Colonic mucosa (tissue), 4 donors: ENCODE measurements around the gene CAMSAP1. TPM values are rescaled to one million over a fixed set of nuclear protein-coding genes. Genes with fewer than 3 reads are reported as not detected.

Source experiments
- DNase-seq: peaks from one replicate; pipeline ENCODE4 v3.0.0-alpha.2; 2020
- H3K27ac ChIP-seq: fragments of 200-600 bp; one replicate; pipeline ENCODE4 v1.8.0; 2021
- H3K27me3 ChIP-seq: fragments of 200-600 bp; one replicate; pipeline ENCODE4 v1.8.0; 2021
- H3K36me3 ChIP-seq: fragments of 200-600 bp; one replicate; pipeline ENCODE4 v1.8.0; 2021
- H3K4me1 ChIP-seq: fragments of 200-600 bp; one replicate; pipeline ENCODE4 v1.8.0; 2021; ENCODE audit warnings: mild to moderate bottlenecking
- H3K4me3 ChIP-seq: fragments of 200-600 bp; one replicate; pipeline ENCODE4 v1.8.0; 2021
- H3K9ac ChIP-seq, 2 donors: one replicate each; pipeline ENCODE4 v1.7.0; 2013; ENCODE audit warnings: control low read depth in 2 of 2, low read depth in 2 of 2, low read length in 2 of 2
- H3K9me3 ChIP-seq: fragments of 200-600 bp; one replicate; pipeline ENCODE4 v1.8.0; 2021
- intact Hi-C: fragments of 100-400 bp; cut with DNase I; formaldehyde crosslinking; loops from one replicate; pipeline ENCODE4 v1.14.1; 2022
- total RNA-seq, 2 donors: library from RNA; stranded (reverse); fragmentation: NEBNext Ultra II Directional in 1 of 2; extraction: Animal tissue kit (Norgen Biotek cat#: 25700) in 1 of 2; gene quantifications; one replicate each; pipeline ENCODE4 v1.2.1, GENCODE V29; 2021
- TF ChIP-seq, protein P1 (sequence below): fragments of 200-600 bp; IDR thresholded peaks from one replicate; pipeline ENCODE4 v1.8.0; 2022; ENCODE audit warnings: antibody characterized with exemption, mild to moderate bottlenecking
- donor health status: healthy.
- donor health status: DM: no; HTN: no; CAD: no.
- donor health status: DM: no; HTN: no; CAD: no.

Gene CAMSAP1
- total RNA-seq, 2 donors from 2014 or later = 14.0 to 14.4 TPM

GRCh38 chr9:135930446-135931345 lies 23.4 kb upstream of the CAMSAP1 start:
- Histone ChIP-seq H3K9me3 (no peaks in the 10 kb centered on the region), H3K9ac (no peak overlapping the region), H3K4me3 (no peak overlapping the region), H3K4me1 (no peaks in the 10 kb centered on the region), H3K36me3 (peaks cover 5% of the 10 kb centered on the region), H3K27ac (no peak overlapping the region), H3K27me3 (no peaks in the 10 kb centered on the region)
- no peak for DNase-seq
- intact Hi-C loops = no loop called here
- TF ChIP-seq, protein P1, sequence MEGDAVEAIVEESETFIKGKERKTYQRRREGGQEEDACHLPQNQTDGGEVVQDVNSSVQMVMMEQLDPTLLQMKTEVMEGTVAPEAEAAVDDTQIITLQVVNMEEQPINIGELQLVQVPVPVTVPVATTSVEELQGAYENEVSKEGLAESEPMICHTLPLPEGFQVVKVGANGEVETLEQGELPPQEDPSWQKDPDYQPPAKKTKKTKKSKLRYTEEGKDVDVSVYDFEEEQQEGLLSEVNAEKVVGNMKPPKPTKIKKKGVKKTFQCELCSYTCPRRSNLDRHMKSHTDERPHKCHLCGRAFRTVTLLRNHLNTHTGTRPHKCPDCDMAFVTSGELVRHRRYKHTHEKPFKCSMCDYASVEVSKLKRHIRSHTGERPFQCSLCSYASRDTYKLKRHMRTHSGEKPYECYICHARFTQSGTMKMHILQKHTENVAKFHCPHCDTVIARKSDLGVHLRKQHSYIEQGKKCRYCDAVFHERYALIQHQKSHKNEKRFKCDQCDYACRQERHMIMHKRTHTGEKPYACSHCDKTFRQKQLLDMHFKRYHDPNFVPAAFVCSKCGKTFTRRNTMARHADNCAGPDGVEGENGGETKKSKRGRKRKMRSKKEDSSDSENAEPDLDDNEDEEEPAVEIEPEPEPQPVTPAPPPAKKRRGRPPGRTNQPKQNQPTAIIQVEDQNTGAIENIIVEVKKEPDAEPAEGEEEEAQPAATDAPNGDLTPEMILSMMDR = no peak

GRCh38 chr9:135929656-135930445 lies 22.5 kb upstream of the CAMSAP1 start:
- DNase-seq = no peak

DNA sequence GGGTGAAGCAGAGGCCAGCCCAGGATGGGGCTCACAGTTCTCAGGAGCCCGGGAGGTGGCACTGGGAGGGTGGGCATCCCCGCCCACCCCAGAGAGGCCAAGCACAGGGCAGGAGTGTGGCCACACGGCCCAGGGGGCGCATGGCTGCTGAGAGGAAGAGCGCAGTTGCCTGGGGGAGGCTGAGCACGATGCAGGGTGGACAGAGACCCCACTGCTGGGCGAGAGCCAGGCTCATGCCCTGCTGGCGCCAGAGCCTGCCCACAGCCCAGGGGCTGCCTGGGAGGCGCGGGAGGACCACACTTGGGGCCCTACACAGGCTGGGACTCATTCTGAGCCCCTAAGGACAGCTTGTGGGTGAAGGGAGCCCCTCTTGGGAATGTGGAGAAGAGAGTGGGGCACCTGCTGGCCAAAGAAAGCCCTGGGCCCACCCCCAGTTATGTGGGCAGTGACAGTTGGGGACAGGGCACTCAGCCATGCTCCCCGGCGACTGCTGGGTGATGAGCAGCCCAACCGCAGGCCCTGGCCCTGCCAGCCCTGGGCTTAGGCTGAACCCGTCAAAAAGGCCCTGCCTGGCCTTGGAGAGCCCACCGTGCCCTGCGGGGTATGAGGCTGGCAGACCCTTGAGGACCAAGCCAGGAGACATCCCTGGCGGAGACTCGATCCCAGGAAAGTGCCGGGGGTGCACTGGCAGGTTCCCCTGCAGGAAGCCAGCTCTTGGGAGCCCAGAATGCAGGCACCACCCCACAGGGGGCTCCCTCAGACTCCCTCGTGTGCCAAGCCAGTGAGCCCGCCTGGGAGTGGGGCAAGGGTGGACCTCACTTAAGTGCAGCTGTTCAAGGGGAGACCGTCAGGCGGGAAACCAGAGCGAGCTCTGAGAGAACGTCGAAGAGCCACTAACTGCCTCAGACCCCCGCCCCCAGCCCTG lies 21.6 kb upstream of the CAMSAP1 start:
- TF ChIP-seq, protein P1 = no peak
- peaks cover 5% of the 10 kb centered on the region for H3K36me3 ChIP-seq
- no peak overlapping the region for H3K4me3 ChIP-seq
- no peaks in the 10 kb centered on the region for H3K9me3 ChIP-seq
- no peaks in the 10 kb centered on the region for H3K4me1 ChIP-seq
- no peak overlapping the region for H3K9ac ChIP-seq
- no peak for DNase-seq
- no peak overlapping the region for H3K27ac ChIP-seq
- H3K27me3 ChIP-seq = no peaks in the 10 kb centered on the region
- intact Hi-C loops = no loop called here

More at GRCh38 chr9:135929656-135930445, 22.5 kb upstream of the CAMSAP1 start:
- Histone ChIP-seq H3K4me1 (no peaks in the 10 kb centered on the region), H3K4me3 (no peak overlapping the region), H3K27me3 (no peaks in the 10 kb centered on the region), H3K27ac (no peak overlapping the region), H3K36me3 (peaks cover 5% of the 10 kb centered on the region), H3K9me3 (no peaks in the 10 kb centered on the region), H3K9ac (no peak overlapping the region)
- intact Hi-C loops = no loop called here
- TF ChIP-seq, protein P1 = no peak

DNA sequence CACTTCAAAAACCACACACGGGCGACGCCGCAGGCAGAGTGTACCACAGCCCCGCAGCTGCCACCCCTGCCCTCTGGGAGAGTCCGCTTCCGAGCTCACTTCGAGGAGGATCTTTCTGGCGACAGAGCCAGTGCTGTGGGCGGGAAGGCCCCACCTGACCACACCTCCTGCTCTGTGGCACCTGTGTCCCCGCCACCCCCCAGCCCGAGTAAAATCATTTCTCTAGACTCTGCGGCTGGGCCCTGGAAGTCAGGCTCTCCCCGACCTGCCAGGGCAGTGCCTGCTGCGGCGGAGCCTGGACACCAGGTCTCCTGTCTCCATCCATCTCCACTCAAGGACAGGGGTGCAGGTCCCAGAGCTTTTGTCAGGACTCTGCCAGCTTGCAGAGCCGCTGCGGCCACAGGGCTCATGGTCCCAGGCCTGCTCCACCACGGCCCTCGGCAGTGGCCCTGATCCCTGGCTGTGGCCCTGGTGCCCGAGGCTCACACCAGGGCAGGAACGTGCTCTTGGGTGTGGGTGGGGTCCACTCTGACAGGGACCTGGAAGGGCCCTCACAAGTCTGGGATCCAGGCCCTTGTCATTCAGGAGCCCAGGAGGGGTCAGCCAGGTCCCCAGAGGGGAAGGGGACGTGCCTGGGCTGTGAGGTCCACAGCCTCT lies 20.9 kb upstream of the CAMSAP1 start:
- TF ChIP-seq, protein P1 = no peak
- intact Hi-C loops = no loop called here
- no peak for DNase-seq
- Histone ChIP-seq H3K27me3 (no peaks in the 10 kb centered on the region), H3K36me3 (peaks cover 5% of the 10 kb centered on the region), H3K4me3 (no peak overlapping the region), H3K9ac (no peak overlapping the region), H3K4me1 (no peaks in the 10 kb centered on the region), H3K9me3 (no peaks in the 10 kb centered on the region), H3K27ac (no peak overlapping the region)
